Liver (tissue), 9 donors: ENCODE data around the gene SMCO4. TPM values are rescaled to one million over a fixed set of nuclear protein-coding genes. Genes with fewer than 3 reads are reported as not detected.

Experiments
- DNase-seq: peaks from one replicate; pipeline ENCODE4 v3.0.0-alpha.2; 2017; ENCODE audit warnings: low spot score
- H3K27ac ChIP-seq, 2 donors: one replicate each; pipeline ENCODE4 v1.7.0; 2013; ENCODE audit warnings: inconsistent platforms in 2 of 2, low read length in 2 of 2, control low read depth in 1 of 2, low read depth in 1 of 2, mild to moderate bottlenecking in 1 of 2
- H3K27me3 ChIP-seq, 4 donors: one replicate each; pipeline versions ENCODE4 v1.6.1 to v1.7.0; 2013; ENCODE audit warnings: low read length in 3 of 4, inconsistent platforms in 1 of 4, mild to moderate bottlenecking in 1 of 4, moderate library complexity in 1 of 4; ENCODE audit not compliant: control insufficient read depth in 4 of 4, insufficient read depth in 4 of 4
- H3K36me3 ChIP-seq, 4 donors: one replicate each; pipeline versions ENCODE4 v1.6.1 to v1.7.0; 2013; ENCODE audit warnings: low read length in 3 of 4, mild to moderate bottlenecking in 3 of 4, low read depth in 1 of 4, moderate library complexity in 1 of 4; ENCODE audit not compliant: control insufficient read depth in 4 of 4, insufficient read depth in 3 of 4
- H3K4me1 ChIP-seq, 4 donors: one replicate each; pipeline versions ENCODE4 v1.6.1 to v1.7.0; 2013; ENCODE audit warnings: low read length in 3 of 4, mild to moderate bottlenecking in 3 of 4, moderate library complexity in 1 of 4; ENCODE audit not compliant: control insufficient read depth in 4 of 4, insufficient read depth in 4 of 4
- H3K4me3 ChIP-seq, 3 donors: one replicate each; pipeline versions ENCODE4 v1.6.1 to v1.7.0; 2013; ENCODE audit warnings: low read length in 3 of 3, control low read depth in 1 of 3, low read depth in 1 of 3, mild to moderate bottlenecking in 1 of 3
- H3K9ac ChIP-seq, 2 donors: one replicate each; pipeline ENCODE4 v1.7.0; 2013; ENCODE audit warnings: low read length in 2 of 2, mild to moderate bottlenecking in 2 of 2, moderate library complexity in 2 of 2, control low read depth in 1 of 2, low read depth in 1 of 2
- H3K9me3 ChIP-seq, 4 donors: one replicate each; pipeline versions ENCODE4 v1.6.1 to v1.7.0; 2013; ENCODE audit warnings: low read length in 3 of 4; ENCODE audit not compliant: control insufficient read depth in 4 of 4
- EGR1 ChIP-seq, 2 donors: IDR thresholded peaks; 2 replicates each; pipeline ENCODE4 v1.6.1; 2016 to 2018; ENCODE audit warnings: antibody characterized with exemption in 2 of 2, low read depth in 2 of 2
- FOXA2 ChIP-seq: IDR thresholded peaks from 2 replicates; pipeline ENCODE4 v1.6.1; 2016; ENCODE audit warnings: antibody characterized with exemption
- GABPA ChIP-seq, 2 donors: IDR thresholded peaks in 1 of 2; conservative IDR thresholded peaks in 1 of 2; 2 replicates each; pipeline ENCODE4 v1.6.1; 2016; ENCODE audit warnings: antibody characterized with exemption in 2 of 2, mild to moderate bottlenecking in 1 of 2, moderate library complexity in 1 of 2
- HNF4A ChIP-seq, 2 donors: conservative IDR thresholded peaks; 2 replicates each; pipeline ENCODE4 v1.6.1; 2016; ENCODE audit warnings: antibody characterized with exemption in 2 of 2, mild to moderate bottlenecking in 2 of 2
- HNF4G ChIP-seq: IDR thresholded peaks from 2 replicates; pipeline ENCODE4 v1.6.1; 2016; ENCODE audit warnings: antibody characterized with exemption
- JUND ChIP-seq, 2 donors: IDR thresholded peaks; 2 replicates each; pipeline ENCODE4 v1.6.1; 2016; ENCODE audit warnings: antibody characterized with exemption in 2 of 2
- RXRA ChIP-seq, 2 donors: IDR thresholded peaks; 2 replicates each; pipeline ENCODE4 v1.6.1; 2017 to 2018; ENCODE audit warnings: antibody characterized with exemption in 2 of 2, mild to moderate bottlenecking in 1 of 2
- SP1 ChIP-seq: IDR thresholded peaks from 2 replicates; pipeline ENCODE4 v1.6.1; 2018; ENCODE audit warnings: antibody characterized with exemption, mild to moderate bottlenecking
- TAF1 ChIP-seq: conservative IDR thresholded peaks from 2 replicates; pipeline ENCODE4 v1.6.1; 2016; ENCODE audit warnings: antibody characterized with exemption, mild to moderate bottlenecking
- YY1 ChIP-seq: IDR thresholded peaks from 2 replicates; pipeline ENCODE4 v1.6.1; 2016; ENCODE audit warnings: antibody characterized with exemption, mild to moderate bottlenecking
- WGBS: extraction: QIAGEN DNeasy Blood & Tissue Kit; methylation state at CpG from one replicate; pipeline ENCODE4 v1.1.7; 2013; 5-methylcytosine and 5-hydroxymethylcytosine counted together
- polyA plus RNA-seq, 2 donors: library from polyadenylated mRNA; stranded (reverse) in 1 of 2; unstranded in 1 of 2; fragments of 200-250 nt in 1 of 2; fragments of >200 nt in 1 of 2; fragmentation: Nextera tagmentation in 1 of 2; extraction: Ambion mirVana in 1 of 2; gene quantifications; one replicate each; pipeline versions ENCODE4 v1.2.1 to v1.2.3, GENCODE V29; 2013 to 2015
- total RNA-seq, 2 donors: library from RNA; depleted of rRNA; stranded (reverse); fragments of >200 nt; gene quantifications; one replicate each; pipeline ENCODE4 v1.2.3, GENCODE V29; 2014
- TF ChIP-seq, protein P1 (sequence below): fragments of 150-350 bp; IDR thresholded peaks from 2 replicates; pipeline ENCODE4 v1.5.1; 2017; ENCODE audit warnings: improper control_type of control experiment, low read depth, low read length; ENCODE audit not compliant: missing input control
- TF ChIP-seq, protein P2 (sequence below): IDR thresholded peaks from 2 replicates; pipeline ENCODE4 v1.6.1; 2016; ENCODE audit warnings: antibody characterized with exemption, mild to moderate bottlenecking
- TF ChIP-seq, protein P3 (sequence below): IDR thresholded peaks from 2 replicates; pipeline ENCODE4 v1.6.1; 2016; ENCODE audit warnings: antibody characterized with exemption
- donor health status: healthy.
- donor health status: healthy.
- donor health status: healthy.
- donor health status: healthy.
- donor health status: healthy.

Gene SMCO4
- total and polyA plus RNA-seq, 4 donors: 21.2 to 98.8 (median 47.9) TPM

DNA sequence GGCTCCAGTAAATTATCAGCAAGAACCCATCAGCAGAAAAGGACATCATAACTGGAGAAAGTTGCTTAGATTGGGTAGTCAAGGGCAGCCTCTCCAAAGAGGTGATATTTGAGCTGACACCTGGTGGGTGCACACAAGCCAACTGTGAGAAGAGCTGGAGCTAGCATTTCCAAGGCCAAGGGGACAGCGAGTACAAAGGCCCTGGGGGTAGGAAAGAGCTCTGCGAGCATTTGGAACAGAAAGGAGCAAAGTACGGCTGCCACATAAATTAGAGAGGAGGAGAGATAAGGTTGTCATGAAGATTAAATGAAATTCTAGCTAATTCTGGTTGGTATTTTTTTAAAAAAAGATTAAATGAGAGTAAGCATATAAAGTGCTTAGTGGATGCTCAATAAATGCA lies 21.7 kb upstream of the SMCO4 start:
- H3K27ac ChIP-seq: no peak overlapping the region
- DNase-seq: no peak

DNA sequence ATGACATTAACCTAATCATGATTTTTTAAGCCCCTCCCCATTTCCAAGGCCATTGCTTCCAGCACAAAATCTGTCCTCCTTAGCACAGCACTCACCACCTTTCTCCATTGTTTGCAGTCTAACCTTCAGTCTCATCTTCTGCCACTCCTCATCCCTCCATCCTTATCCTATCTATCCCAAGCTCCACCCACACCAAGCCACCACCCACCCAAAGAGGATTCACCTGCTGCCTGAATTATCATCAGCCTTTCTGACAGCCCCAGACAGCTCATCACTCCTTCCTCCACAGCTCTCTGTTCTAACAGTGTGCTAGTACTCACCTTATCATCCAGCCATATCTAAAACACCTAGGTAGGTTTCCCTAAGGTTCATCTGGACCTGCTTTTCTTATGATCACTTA lies 20.7 kb upstream of the SMCO4 start:
- Histone ChIP-seq H3K36me3 (no peaks in the 10 kb centered on the region), H3K9ac (no peak overlapping the region), H3K4me3 (no peak overlapping the region), H3K27ac (no peak overlapping the region), H3K9me3 (no peaks in the 10 kb centered on the region), H3K27me3 (no peaks in the 10 kb centered on the region), H3K4me1 (peaks cover 5 to 22% (median 14%) of the 10 kb centered on the region in 4 donors)
- DNase-seq: no peak
- no peak for TF ChIP-seq TAF1
- no peak for TF ChIP-seq JUND (IDR thresholded peaks at IDR 0.05)
- no peak for TF ChIP-seq HNF4G
- TF ChIP-seq RXRA (IDR thresholded peaks at IDR 0.05): no peak
- TF ChIP-seq, protein P1, sequence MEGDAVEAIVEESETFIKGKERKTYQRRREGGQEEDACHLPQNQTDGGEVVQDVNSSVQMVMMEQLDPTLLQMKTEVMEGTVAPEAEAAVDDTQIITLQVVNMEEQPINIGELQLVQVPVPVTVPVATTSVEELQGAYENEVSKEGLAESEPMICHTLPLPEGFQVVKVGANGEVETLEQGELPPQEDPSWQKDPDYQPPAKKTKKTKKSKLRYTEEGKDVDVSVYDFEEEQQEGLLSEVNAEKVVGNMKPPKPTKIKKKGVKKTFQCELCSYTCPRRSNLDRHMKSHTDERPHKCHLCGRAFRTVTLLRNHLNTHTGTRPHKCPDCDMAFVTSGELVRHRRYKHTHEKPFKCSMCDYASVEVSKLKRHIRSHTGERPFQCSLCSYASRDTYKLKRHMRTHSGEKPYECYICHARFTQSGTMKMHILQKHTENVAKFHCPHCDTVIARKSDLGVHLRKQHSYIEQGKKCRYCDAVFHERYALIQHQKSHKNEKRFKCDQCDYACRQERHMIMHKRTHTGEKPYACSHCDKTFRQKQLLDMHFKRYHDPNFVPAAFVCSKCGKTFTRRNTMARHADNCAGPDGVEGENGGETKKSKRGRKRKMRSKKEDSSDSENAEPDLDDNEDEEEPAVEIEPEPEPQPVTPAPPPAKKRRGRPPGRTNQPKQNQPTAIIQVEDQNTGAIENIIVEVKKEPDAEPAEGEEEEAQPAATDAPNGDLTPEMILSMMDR: no peak
- TF ChIP-seq, protein P2, sequence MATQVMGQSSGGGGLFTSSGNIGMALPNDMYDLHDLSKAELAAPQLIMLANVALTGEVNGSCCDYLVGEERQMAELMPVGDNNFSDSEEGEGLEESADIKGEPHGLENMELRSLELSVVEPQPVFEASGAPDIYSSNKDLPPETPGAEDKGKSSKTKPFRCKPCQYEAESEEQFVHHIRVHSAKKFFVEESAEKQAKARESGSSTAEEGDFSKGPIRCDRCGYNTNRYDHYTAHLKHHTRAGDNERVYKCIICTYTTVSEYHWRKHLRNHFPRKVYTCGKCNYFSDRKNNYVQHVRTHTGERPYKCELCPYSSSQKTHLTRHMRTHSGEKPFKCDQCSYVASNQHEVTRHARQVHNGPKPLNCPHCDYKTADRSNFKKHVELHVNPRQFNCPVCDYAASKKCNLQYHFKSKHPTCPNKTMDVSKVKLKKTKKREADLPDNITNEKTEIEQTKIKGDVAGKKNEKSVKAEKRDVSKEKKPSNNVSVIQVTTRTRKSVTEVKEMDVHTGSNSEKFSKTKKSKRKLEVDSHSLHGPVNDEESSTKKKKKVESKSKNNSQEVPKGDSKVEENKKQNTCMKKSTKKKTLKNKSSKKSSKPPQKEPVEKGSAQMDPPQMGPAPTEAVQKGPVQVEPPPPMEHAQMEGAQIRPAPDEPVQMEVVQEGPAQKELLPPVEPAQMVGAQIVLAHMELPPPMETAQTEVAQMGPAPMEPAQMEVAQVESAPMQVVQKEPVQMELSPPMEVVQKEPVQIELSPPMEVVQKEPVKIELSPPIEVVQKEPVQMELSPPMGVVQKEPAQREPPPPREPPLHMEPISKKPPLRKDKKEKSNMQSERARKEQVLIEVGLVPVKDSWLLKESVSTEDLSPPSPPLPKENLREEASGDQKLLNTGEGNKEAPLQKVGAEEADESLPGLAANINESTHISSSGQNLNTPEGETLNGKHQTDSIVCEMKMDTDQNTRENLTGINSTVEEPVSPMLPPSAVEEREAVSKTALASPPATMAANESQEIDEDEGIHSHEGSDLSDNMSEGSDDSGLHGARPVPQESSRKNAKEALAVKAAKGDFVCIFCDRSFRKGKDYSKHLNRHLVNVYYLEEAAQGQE: no peak
- TF ChIP-seq, protein P3, sequence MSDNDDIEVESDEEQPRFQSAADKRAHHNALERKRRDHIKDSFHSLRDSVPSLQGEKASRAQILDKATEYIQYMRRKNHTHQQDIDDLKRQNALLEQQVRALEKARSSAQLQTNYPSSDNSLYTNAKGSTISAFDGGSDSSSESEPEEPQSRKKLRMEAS: no peak
- no peak for TF ChIP-seq GABPA (IDR thresholded peaks at IDR 0.05 in 1 of 2, conservative IDR thresholded peaks at IDR 0.05 in 1 of 2)
- TF ChIP-seq HNF4A (conservative IDR thresholded peaks at IDR 0.05): no peak

More for the DNA sequence above, 21.7 kb upstream of the SMCO4 start:
- Histone ChIP-seq H3K4me1 (peaks cover 7 to 29% (median 17%) of the 10 kb centered on the region in 4 donors), H3K9me3 (no peaks in the 10 kb centered on the region), H3K36me3 (no peaks in the 10 kb centered on the region), H3K4me3 (no peak overlapping the region), H3K27me3 (no peaks in the 10 kb centered on the region), H3K9ac (no peak overlapping the region)
- WGBS: 67% methylated on average over 3 of the region's 3 CpGs
- TF ChIP-seq HNF4A (conservative IDR thresholded peaks at IDR 0.05) (no peak), EGR1 (IDR thresholded peaks at IDR 0.05; ENCODE audit: low read depth in 2 of 2) (no peak), YY1 (no peak), FOXA2 (no peak), SP1 (no peak), RXRA (IDR thresholded peaks at IDR 0.05) (no peak), HNF4G (no peak)
- TF ChIP-seq, protein P3: no peak
